DMS79 treated with DMSO at 0.1 percent for 48 hours (cell line): ENCODE measurements around the gene HES6.

Source experiments
- DNase-seq: peaks from one replicate; lab custom pipeline; 2025; lab: John Stamatoyannopoulos, UW

The HES6 gene

DNA sequence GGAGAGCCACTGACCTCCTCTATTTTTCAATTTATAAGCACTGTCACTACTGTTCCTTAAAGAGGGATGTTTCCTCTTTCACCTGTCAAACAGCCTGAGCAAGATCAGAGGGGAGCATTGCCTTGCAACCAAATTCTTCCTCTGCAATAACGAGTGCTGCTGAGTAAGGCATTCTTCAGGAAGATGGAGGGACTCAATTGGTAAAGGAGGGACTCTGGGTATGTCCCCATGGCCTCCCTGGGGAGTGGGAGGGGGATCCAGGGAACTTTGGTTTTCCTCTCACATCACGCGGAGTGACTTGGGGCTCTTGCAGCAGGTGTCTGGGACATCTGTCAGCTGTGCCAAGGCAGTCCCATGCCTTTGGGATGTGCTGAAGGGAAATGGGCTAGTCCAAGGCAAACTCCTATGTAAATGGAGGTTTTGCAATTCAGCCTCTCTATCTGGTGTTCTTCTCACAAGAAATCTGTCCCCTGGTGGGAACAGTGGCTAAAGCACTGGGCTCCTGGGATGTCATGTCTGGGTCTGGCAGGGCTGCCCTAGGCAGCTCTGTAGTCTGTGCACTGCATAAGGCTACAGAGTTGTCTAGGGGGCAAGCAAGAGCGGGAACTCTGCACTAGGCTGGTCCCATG is 14.4 kb upstream of the HES6 start:
- no peak for DNase-seq

DNA sequence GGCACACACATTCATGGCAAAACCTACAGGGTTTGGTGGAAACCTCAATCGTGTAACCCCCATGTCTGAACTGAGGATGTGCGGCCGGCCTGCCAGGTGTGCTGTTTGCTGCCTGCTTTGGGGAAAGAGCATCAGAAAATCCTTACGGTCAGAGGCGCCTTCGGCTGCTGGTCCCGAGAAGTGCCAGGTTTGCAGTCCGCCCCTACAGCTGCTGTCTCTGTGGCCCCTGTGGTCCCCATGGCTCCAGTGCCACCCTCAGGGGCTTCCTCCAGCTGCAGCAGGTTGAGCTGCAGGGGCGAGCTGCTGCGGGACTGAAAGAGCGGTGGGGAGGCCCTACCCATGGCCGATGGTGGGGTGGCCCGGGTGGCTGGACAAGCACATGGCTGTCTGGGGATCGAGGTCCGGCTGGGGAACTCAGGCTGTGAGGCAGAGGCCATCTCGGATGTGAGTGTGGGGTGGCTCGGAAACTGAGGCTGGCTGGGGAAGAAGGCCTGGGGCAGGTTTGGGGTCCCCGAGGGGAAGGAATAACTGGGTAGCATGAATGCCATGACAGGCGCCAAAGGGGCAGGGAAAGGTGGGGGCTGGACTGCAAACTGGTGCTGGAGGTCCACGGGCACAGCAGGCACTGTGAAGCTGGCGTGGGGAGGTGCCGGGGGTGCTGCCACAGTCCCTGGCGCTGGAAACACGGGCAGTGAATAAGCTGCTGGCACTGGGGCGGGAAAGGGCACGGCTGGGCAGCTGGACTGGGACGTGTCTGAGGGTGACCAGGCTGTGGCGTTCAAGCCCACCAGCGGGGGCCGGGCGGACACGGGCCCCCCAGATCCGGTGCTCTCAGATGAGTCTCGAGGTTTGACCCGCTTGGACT is 13.2 kb upstream of the HES6 start:
- no peak for DNase-seq

DNA sequence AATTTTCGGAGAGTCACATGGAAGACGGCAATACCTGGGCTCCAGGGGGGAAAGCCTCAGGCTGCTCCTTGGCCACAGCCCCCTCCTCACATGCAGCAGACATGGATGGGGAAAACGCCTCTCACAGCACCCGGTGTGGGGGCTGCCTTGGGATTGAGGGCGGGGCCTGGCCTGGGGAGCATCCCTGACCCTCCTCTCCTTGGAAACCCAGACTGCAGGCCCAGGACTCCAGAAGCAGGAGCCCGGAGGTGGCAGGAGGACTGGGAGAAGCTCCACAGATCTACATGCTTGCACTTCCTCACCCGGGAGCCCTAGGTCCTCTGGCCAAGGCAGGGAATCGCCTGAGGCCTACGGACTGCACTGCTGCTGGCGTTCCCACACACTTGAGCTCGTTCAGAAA is 12.1 kb upstream of the HES6 start:
- no peak for DNase-seq

- DNase-seq: no peak
Measured at GRCh38 chr2:238251331-238251730, 11.5 kb upstream of the HES6 start.

DNA sequence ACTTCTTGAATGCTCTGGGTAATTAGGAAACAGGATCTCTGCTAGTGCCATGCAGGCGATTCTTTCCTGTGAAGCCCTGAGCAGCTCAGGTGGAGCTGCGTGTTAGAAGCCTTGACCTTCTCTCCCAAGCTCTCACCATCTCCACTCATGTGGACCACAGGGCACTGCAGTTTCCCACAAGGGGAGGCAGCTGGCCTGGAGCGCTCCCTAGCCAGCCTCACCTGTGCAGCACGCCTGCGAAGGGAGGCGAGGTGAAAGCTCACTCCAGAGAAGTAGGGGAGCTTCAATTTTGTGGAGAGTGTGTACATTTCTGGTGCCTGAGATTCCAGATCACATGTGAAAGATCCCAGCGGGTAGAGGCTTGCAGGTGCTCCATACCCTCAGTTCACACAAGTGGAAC is 11.1 kb upstream of the HES6 start:
- no peak for DNase-seq

- DNase-seq: no peak
Measured at GRCh38 chr2:238247841-238248453, 8.1 kb upstream of the HES6 start.

GRCh38 chr2:238247002-238247822 is 7.4 kb upstream of the HES6 start:
- DNase-seq: no peak

- DNase-seq: no peak
Measured at GRCh38 chr2:238244151-238244550, 4.3 kb upstream of the HES6 start.

- no peak for DNase-seq
Measured at GRCh38 chr2:238243496-238244076, 3.7 kb upstream of the HES6 start.

DNA sequence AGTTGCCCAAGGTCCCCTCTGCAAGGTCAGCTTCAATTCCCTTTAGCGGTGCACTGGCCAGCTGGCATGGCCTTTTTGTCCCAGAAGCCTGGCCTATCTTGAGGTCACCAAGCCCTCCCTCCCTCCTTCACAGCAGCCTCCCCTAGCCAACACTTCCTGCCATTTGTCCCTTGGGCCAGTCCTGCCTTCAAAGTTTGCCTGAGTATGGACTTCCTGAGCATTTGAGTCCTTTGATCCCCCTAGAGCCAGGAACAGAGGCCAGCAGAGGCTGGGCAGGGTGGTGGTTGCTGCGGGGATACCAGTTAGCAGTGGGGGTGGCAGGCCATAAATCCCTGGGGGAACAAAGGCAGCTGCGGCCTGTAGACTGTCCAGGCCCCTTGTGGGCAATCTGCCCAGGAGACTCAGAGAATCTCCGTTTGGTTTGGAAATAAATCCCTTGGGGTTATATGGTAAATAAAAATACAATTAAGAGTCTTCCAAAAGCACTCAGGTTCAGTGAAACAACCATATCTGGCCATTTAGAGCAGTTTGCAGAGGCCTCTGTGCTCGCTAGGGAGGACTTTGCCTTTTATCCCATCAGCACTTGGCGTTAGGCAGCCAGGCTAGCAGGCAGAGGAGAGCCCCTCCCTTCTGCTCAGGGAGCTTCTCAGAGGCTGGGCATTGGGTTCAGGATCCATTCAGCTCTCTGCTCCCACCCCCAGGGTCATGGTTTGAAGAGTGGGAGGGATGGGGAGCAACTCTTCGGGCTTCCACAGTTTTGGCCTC is 3.1 kb upstream of the HES6 start:
- DNase-seq: peak; percentile 79

- DNase-seq: peak; percentile 35
Measured at GRCh38 chr2:238241970-238242369, 2.1 kb upstream of the HES6 start.

DNA sequence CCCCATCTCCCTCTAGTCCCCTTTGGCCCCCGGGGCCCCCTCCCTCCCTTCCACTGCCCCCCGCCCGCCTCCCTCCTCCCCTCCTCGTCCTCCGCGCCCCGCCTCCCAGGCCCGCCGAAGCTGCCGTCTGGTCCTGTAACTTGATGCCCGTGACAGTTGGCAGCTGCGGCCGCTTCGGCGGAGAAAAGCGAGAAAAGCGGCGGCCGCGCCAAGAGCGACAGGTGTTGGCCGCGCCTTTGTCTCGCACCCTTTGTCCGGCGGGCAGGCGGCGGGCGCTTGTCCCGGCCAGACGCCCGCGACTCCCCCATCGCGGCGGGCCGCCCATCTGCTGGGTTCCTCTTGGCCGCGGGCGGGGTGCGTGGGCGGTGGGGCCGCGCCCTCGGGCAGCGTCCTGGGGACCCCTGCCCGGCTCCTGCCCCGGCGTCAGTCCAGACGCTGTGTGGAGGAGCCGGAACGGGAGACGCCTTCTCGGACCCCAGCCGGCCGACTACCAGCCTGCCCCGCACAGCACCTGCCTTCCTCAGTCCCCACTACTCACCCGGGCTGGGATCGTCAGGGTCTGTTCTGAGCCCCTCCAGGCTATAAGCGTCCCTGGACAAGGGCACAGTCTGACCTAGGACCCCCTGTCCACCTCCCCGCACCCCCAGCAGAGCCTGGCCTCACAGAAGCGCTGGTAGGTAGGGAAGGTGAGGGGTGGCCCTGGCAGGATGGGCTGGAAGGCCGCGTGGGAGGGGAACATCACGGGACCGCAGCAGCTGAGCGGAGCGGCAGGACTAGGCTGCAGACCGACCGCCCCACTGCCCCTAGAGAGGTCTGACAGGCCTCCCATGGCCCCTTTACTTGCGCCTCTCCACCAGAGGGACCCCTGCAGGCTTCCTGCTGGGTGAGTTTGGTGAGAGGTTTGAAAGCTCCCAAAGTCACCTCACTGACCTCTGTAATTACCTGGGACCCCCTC is 1.2 kb upstream of the HES6 start:
- peak; percentile 90 for DNase-seq

- no peak for DNase-seq
Measured at GRCh38 chr2:238239543-238239862, 335 bp downstream of the HES6 start.

DNA sequence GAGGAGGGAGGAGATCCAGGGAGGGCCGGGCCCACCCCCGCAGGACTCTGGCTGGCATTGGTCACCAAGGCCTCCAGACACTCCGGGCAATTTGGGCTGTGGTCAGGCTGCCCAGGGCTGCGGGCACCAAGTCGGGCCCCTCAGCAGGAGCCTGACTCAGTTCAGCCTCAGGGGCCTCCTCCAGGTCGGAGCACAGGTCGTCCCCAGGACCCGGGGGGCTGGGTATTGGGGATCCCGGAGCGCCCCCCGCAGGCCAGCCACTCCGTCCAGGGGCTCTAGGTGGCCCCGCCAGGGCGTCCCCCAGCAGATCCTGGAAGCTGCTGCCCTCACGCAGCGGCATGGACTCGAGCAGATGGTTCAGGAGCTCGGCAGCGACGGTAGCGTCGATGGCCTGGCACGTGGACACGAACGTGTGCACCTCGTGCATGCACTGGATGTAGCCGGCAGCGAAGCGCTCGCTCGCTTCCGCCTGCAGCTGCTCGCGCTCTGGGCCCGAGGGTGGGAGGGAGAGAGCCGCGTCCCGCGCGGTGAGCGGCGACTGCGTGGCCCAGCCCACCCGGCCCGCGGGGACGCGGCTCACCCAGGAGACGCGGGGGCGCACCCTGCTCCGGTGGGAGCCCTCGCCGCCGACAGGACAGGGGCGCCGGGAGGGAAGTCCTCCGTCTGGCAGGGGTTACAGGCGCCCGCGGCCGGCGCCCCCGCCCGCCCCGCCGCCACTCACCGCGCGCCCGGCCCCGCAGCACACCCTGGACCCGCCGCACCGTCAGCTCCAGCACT is 884 bp downstream of the HES6 start:
- DNase-seq: peak; percentile 23

DNA sequence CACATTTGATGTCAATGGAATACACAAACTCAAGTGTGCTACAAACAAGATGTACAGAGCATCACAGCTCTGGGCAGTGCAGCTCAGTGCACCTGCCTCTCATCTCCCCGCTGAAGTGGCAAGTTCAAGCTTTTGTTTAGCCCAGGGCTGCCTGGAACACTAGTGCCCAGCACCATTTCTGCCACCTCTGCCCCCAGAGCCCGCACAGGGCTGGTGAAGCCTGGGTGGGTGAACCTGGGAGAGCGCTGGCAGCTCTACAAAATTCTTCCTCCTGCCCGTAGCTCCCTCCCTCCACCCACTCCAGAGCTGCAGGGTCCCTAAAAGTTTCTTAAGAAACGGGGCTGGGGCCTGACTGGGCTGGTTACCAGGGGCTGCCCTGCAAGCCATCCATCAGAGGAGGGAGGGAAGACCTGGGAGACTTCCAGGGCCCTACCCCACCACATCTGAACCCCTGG is 1.5 kb downstream of the HES6 start:
- DNase-seq: peak; percentile 34

GRCh38 chr2:238237431-238238135 is 2.3 kb downstream of the HES6 start:
- no peak for DNase-seq

DNA sequence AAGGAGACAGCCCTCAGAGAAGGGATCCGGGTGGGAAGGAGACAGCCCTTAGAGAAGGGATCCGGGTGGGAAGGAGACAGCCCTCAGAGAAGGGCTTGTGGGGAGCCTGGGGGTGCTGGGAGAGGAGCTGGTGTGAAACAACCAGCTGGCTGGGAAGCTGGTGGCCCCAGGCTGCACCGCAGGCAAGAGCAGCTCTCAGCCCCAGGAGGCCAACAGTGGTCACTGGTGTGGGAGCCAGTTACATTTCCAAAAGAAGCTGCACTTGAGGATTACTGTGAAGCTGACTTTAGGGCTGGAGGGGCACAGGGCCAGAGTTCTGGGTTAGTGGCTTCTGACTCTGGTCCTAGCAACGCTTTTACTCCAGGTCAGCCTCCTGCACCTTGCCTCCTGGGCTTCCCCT is 3.3 kb downstream of the HES6 start:
- DNase-seq: no peak

GRCh38 chr2:238235856-238236255 is 4.0 kb downstream of the HES6 start:
- DNase-seq: no peak

GRCh38 chr2:238235331-238235732 is 4.5 kb downstream of the HES6 start:
- DNase-seq: no peak
